ENCODE data around the gene MRGPRF.

Gene MRGPRF

DNA sequence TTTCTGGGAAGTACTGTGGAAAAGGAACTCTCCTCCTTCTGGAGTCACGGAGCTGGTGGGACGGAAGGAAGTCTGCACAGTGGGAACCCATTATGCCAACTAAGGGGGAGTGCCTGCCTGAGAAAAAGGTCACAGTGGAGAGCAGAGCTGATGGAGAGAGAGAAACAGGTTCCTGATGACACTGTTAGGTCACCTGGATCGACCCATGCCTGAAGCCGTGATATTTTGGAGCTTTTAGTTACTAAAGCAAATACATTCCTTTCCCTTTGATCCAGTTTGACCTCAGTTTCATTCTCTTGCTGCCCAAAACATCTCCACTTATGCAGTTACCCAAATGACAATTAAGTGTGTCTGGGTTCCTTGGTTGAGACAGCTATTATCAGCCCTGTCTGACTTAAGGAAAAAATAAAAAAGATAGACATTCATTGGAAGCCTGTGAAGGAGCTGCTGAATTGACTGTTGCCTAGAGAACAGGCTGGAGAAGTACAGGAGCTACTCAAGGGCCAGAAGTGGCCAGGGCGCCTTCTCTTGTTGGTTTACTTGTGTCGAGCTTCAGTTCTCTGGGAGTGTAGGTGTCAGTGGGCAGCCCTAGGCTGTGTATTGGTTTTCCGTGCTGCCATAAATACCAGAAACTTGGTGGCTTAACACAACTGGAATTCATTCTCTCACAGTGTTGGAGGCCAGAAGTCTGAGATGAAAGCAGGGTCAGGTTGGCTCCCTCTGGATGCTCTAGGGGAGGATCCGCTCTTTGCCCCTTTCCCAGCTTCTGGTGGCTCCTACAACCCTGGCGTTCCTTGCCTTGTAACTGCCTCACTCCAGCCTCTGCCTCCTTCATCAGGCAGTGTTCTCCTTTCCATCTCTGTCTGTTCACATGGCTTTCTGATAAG lies 45.9 kb downstream of the MRGPRF start:
- DNase-seq (ENCODE audit: low read depth in 1 of 2, low spot score in 1 of 2): no peak

DNA sequence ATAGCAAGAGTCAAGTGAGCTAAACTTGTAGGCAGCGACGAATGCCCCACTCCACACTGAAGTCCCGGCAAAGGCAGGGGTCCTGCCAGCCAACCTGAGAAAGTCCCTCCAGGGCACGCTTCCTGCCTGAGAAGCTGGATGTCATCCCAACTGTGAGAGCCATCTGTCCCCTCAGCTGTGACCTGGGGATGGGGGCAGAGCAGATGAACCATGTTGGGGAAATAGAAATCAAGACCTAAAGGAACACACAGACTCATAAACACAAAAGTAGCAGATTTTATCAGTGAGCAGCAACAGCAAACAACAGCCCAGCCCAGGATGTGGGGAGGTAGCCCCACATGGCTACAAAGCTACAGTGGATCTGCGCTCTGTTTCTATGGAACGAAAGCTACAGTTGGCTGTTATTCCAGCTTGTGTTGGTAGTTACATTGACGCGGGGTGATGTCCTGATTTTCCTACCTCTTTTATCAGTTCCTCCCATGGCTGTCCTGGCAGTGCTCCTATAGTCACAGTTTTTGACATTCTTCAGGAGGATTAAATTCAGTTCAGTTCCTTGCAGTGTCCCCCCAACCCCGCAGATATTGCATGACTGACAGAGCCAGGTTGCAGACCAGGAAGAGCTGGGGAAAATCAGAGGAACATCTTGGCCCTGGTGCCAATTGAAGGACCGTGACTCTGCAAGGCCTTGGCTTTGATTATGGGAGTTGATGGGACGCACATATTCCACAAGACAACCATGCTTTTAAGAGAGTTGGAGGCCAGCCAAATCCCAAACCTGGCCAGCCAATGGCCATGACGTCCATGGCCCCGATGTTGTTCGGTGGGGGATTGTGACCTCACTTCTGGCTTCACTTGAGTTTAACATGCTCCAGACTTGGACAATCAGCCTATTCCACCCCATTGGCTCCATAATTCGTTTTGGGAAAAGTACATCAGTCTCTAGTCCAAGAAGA lies 46.9 kb downstream of the MRGPRF start:
- no peak for DNase-seq (ENCODE audit: low read depth in 1 of 2, low spot score in 1 of 2)

- no peak for DNase-seq (ENCODE audit: low read depth in 1 of 2, low spot score in 1 of 2)
These were observed 49.3 kb downstream of the MRGPRF start for GRCh38 chr11:68963779-68964178.

- DNase-seq (ENCODE audit: low read depth in 1 of 2, low spot score in 1 of 2): no peak
These were observed 50.4 kb downstream of the MRGPRF start for GRCh38 chr11:68962527-68963250.

DNA sequence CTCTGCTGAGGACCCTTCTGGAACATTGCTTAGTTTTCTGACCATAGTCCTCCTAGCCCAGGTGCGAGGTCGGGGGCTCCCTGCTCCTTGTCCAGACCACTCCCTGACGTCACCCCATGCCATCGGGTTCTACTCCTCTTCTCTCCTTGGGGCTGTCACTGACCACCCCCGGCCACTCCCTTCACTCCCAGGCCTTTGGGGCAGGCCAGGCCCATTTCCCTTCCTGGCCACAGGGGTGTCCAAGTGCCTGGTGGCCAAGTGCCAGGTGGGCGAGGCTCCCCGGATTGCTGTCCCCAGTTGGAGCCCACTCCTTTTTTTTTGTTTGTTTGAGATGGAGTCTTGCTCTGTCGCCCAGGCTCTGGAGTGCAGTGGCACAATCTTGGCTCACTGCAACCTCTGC lies 51.8 kb downstream of the MRGPRF start:
- no peak for DNase-seq (ENCODE audit: low read depth in 1 of 2, low spot score in 1 of 2)

DNA sequence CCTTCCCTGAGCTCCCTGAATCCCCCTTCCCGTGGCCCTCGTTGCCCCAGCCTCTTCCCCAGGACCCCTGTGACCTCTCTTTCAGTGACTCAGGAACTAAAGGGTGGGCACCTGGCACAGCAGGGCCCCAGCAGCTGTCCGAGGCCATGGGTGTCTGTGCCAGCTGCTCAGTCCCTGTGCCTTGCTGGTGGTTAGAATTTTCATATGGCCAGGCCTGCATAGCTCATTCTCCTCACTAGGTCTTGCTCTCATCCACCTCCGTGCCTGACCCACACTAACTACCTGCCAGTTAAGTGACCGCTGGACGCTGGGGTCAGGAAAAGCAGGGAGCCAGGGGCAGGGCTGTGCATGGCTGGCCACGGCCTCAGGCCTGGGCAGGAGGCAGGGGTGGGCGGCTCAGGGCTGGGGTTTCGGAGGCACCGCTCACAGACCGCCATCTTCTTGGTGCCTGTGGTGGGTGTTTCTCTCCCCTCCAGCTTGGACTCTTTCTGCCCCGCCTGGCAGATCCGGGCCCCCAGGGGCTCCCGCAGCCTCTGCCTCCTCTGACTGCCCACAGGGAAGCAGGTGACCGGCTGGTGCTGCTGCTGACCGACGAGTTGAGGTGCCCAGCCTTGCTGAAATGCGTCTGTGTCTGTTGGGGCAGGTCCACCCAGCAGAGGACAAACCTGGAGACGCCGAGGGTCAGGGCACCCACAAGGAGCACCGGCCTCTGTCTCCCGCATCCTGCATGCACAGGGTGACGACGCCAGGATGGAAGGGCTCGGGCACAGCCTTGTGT lies 52.6 kb downstream of the MRGPRF start:
- DNase-seq (ENCODE audit: low read depth in 1 of 2, low spot score in 1 of 2): no peak

DNA sequence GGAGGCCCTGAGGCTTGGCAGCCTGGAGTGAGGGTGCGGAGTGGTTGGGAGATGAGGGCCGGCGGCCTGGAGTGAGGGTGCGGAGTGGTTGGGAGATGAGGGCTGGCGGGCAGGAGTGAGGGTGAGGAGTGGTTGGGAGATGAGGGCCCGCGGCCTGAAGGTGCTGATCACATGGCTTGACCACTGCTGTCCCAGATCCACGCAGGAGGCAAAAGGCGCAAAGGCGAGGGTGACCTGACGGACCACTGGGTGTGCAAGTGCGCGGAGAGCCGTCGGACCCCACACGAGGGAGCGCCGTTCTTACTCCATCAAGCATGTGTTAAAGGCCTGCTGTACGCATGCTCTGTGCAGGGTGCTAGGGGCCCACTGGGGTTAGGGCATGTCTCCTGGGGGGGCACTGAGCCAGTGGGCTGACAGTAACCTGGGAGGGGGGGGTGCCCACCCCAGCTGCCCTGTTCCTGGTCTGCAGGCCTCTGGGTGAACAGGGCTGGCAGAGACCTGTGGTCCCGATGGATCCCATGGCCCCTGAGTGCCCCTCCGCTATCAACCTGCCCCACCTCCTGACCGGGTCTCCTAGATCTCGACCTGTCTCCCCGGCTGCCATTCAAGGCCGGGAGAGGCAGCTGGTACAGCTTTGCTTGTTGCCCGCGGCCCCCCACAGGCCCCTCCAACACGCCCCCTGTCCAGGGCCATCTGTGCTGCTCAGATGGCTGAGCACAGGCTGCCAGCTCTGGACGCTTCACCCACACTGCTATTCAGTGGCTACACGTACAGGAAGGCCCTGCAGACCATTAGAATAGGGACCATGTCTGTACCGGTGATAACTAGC lies 53.4 kb downstream of the MRGPRF start:
- no peak for DNase-seq (ENCODE audit: low read depth in 1 of 2, low spot score in 1 of 2)

DNA sequence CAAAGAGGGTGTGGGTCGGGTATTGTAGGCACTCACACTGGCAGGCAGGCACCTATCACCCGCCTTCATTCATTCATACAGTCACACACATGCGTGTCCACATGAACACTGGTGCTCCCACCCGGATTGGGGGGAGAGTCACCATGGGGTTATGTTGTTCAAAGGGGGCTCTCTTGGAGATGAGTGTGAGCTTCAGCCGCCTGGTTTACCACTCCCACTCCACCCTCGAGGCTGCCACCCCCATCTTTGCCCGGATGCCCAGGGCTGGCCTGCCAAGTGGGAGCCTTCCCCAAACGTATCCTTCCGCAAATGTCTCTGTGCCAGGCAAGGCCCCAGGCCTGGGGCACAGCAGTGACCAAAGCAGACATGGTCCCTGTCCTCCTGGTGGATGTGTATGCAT lies 54.8 kb downstream of the MRGPRF start:
- no peak for DNase-seq (ENCODE audit: low read depth in 1 of 2, low spot score in 1 of 2)

DNA sequence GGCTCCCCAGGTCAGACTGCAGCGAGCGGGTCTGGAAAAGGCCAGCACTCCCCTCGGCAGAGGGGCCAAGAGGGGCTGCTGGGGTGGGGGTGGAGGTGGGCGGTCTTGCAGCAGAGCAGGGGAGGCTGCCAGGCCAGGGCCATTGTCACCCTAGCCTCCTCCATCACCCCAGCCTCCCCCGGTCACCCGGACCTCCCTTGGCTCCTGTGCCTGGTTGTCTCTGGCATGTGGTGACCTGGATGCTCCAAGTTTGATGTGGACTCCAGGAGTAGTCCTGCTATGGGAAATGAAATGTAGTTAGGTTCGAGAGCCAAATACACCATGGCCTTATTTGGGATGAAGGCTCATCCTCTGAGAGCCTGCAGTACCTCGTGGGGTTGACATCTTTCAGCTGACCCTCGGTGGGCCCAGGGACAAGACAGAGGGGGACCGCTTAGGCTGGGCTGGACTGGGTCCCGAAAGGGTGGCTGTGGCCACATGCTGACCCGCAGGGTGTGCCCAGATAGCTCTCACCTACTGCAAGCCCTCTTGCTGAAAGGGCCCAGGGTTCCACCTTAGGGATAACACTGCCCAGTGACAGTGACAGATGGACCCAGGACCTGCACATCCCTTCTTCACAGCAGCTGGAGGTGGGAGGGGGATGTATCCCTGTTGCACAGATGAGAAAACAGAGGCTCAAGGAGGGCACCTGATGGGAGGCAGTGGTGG lies 56.3 kb downstream of the MRGPRF start:
- no peak for DNase-seq (ENCODE audit: low read depth in 1 of 2, low spot score in 1 of 2)

- no peak for DNase-seq (ENCODE audit: low read depth in 1 of 2, low spot score in 1 of 2)
These were observed 56.9 kb downstream of the MRGPRF start for GRCh38 chr11:68956142-68956541.

- DNase-seq (ENCODE audit: low read depth in 1 of 2, low spot score in 1 of 2): no peak
These were observed 57.5 kb downstream of the MRGPRF start for GRCh38 chr11:68955607-68955958.

DNA sequence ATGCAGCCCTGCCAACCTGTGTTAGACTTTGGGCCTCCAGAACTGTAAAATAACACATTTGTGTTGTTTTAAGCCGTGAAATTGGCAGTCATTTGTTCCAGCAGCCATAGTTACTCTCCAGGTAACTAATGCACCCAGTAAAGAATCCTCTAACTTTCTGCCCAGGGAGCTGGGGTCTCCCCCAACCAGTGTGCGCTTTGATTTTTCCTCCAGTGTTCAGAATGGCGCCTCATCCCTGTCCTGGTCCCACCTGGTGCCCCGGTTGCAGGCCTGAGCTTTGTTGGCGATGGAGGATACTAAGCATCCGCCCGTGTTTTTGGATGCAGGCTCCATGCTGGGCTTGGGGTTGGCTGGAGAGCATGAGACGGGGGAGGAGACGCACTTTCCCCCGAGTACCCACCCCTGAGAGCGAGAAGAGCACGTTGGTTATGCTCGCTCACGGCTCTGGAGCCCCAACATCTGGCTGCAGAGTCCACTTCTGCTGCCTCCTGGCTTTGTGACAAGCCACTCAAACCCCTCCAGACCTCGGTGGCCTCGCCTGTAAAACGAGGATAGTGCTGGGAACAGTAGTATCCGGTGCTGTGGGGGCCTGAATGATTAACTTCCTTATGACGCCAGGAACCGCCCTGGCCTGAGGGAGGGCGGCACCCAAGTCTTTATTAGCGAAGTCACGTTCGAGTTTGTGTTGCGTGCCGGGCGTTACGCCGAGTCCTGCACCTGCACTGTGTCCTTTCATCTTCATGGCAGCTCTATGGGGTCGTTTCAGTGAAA lies 58.0 kb downstream of the MRGPRF start:
- no peak for DNase-seq (ENCODE audit: low read depth in 1 of 2, low spot score in 1 of 2)

Data from activated CD4-positive, alpha-beta T cell treated with anti-CD3 and anti-CD28 coated beads, Interleukin-2, amount 50 U/mL, for 24 hours (primary cell).